Tibial nerve (tissue), 3 donors: Measurements from ENCODE around the gene RASGRF1.

ENCODE experiments used
- POLR2A ChIP-seq, 2 donors: fragments of 450-650 bp; IDR thresholded peaks; one replicate each; pipeline ENCODE4 v1.6.1; 2017; ENCODE audit warnings: antibody characterized with exemption in 2 of 2, mild to moderate bottlenecking in 2 of 2, moderate library complexity in 2 of 2
- TF ChIP-seq, protein P1 (sequence below), 5 experiments: fragments of 200-600 bp in 3 of 5; fragments of 450-650 bp in 2 of 5; sonication (generic) in 3 of 5; IDR thresholded peaks; one replicate each; pipeline ENCODE4 v1.5.1; 2016 to 2019; ENCODE audit warnings: antibody characterized with exemption in 5 of 5, mild to moderate bottlenecking in 3 of 5, moderate library complexity in 2 of 5

DNA sequence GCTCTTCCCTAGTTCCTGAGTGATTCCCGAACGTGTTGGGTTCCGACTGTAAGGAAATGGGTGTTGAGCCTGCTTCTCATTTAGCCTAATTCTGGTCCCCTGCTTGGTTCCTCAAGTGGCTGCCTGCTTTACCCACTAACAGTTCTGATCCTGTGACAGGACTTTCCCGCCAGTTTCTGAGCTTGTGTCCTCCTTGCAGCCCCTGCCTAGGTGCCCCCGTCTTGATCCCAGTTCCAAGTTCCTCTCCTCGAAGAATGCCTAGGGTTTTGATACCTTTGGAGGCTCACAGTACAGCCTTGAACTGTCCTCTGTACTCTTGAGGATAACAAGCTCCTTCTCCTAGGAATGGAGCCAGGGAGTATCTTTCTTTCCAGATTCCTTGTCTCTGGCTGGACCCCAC lies 12.0 kb upstream of the RASGRF1 start:
- TF ChIP-seq, protein P1, sequence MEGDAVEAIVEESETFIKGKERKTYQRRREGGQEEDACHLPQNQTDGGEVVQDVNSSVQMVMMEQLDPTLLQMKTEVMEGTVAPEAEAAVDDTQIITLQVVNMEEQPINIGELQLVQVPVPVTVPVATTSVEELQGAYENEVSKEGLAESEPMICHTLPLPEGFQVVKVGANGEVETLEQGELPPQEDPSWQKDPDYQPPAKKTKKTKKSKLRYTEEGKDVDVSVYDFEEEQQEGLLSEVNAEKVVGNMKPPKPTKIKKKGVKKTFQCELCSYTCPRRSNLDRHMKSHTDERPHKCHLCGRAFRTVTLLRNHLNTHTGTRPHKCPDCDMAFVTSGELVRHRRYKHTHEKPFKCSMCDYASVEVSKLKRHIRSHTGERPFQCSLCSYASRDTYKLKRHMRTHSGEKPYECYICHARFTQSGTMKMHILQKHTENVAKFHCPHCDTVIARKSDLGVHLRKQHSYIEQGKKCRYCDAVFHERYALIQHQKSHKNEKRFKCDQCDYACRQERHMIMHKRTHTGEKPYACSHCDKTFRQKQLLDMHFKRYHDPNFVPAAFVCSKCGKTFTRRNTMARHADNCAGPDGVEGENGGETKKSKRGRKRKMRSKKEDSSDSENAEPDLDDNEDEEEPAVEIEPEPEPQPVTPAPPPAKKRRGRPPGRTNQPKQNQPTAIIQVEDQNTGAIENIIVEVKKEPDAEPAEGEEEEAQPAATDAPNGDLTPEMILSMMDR (IDR thresholded peaks at IDR 0.05), result no peak
- TF ChIP-seq POLR2A (IDR thresholded peaks at IDR 0.05), result no peak
